GM18951 (cell line): Measurements from ENCODE around the gene RNF150.
"Not testable (repeated sequence)": the region's sequence is repeated elsewhere in the genome, so short reads cannot be mapped to it uniquely, and the experiment has no call there.

Experiments used
- POLR2A ChIP-seq: IDR thresholded peaks from 4 replicates; pipeline ENCODE4 v1.6.1; 2011; ENCODE audit warnings: mild to moderate bottlenecking; ENCODE audit not compliant: insufficient read length, insufficient read depth; ENCODE audit errors: extremely low read depth
- in situ Hi-C: fragments of 300-500 bp; cut with MboI; formaldehyde crosslinking; loops from one replicate; pipeline ENCODE4 v1.12.0; 2022; ENCODE audit warnings: low sequenced_read_pairs, mixed read lengths, inconsistent platforms; ENCODE audit not compliant: unreplicated experiment

Gene RNF150

GRCh38 chr4:140819610-140820009, 313.7 kb downstream of the RNF150 start:
- TF ChIP-seq POLR2A, result no peak
- in situ Hi-C loops, result no loop called here

- in situ Hi-C loops, result no loop called here
- TF ChIP-seq POLR2A, result no peak
Measured at GRCh38 chr4:140818433-140818832, 314.8 kb downstream of the RNF150 start.

GRCh38 chr4:140816806-140817510, 316.3 kb downstream of the RNF150 start:
- in situ Hi-C loops, result no loop called here
- TF ChIP-seq POLR2A, result no peak

GRCh38 chr4:140813804-140814203, 319.5 kb downstream of the RNF150 start:
- in situ Hi-C loops, result no loop called here
- TF ChIP-seq POLR2A, result no peak

GRCh38 chr4:140812916-140813315, 320.4 kb downstream of the RNF150 start:
- no peak for TF ChIP-seq POLR2A
- in situ Hi-C loops, result no loop called here

GRCh38 chr4:140811429-140811828, 321.8 kb downstream of the RNF150 start:
- in situ Hi-C loops, result no loop called here
- no peak for TF ChIP-seq POLR2A

- in situ Hi-C loops, result not testable (repeated sequence)
Measured at GRCh38 chr4:140810591-140811169, 322.6 kb downstream of the RNF150 start.
